Retinal pigment epithelial cell (primary cell): ENCODE data around the gene HNRNPLL.
"Not testable (repeated sequence)": the region's sequence is repeated elsewhere in the genome, so short reads cannot be mapped to it uniquely, and the experiment has no call there.

ENCODE experiments used
- DNase-seq: peaks from one replicate; pipeline ENCODE4 v3.0.0-alpha.2; 2010; ENCODE audit warnings: low read depth
- H3K4me3 ChIP-seq: 2 replicates; pipeline ENCODE4 v1.5.1; 2011; ENCODE audit warnings: mild to moderate bottlenecking, low read length, control low read depth, moderate library complexity
- TF ChIP-seq, protein P1 (sequence below): conservative IDR thresholded peaks from 2 replicates; pipeline ENCODE4 v1.5.1; 2011; ENCODE audit warnings: low read depth, low read length, control low read depth, inconsistent platforms

The HNRNPLL gene

GRCh38 chr2:38551746-38552145, 51.0 kb downstream of the HNRNPLL start:
- no peak for DNase-seq
- TF ChIP-seq, protein P1, sequence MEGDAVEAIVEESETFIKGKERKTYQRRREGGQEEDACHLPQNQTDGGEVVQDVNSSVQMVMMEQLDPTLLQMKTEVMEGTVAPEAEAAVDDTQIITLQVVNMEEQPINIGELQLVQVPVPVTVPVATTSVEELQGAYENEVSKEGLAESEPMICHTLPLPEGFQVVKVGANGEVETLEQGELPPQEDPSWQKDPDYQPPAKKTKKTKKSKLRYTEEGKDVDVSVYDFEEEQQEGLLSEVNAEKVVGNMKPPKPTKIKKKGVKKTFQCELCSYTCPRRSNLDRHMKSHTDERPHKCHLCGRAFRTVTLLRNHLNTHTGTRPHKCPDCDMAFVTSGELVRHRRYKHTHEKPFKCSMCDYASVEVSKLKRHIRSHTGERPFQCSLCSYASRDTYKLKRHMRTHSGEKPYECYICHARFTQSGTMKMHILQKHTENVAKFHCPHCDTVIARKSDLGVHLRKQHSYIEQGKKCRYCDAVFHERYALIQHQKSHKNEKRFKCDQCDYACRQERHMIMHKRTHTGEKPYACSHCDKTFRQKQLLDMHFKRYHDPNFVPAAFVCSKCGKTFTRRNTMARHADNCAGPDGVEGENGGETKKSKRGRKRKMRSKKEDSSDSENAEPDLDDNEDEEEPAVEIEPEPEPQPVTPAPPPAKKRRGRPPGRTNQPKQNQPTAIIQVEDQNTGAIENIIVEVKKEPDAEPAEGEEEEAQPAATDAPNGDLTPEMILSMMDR, result no peak
- H3K4me3 ChIP-seq, result no peak overlapping the region

DNA sequence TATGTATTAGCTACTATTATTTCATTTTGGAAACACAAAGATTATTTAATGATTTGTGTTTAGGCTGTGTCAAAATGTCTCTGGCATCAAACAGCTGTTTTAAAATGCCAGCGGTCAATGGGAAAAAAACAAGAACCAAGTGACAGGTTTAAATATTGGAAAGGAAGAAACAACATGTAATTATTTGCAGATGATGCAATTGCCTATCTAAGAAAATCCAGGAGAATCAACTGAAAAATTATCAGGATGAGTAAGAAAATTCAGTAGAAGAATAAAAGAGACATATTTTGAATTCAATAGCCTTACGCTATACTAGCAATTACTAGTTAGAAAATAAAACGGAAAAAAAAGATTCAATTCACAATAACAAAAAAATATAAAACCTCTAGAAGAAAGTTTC, 51.6 kb downstream of the HNRNPLL start:
- no peak for DNase-seq

GRCh38 chr2:38549851-38550250, 52.9 kb downstream of the HNRNPLL start:
- TF ChIP-seq, protein P1, result no peak
- no peak overlapping the region for H3K4me3 ChIP-seq
- DNase-seq, result no peak

More for the DNA sequence above, 51.6 kb downstream of the HNRNPLL start:
- H3K4me3 ChIP-seq, result no peak overlapping the region
- TF ChIP-seq, protein P1, result no peak

DNA sequence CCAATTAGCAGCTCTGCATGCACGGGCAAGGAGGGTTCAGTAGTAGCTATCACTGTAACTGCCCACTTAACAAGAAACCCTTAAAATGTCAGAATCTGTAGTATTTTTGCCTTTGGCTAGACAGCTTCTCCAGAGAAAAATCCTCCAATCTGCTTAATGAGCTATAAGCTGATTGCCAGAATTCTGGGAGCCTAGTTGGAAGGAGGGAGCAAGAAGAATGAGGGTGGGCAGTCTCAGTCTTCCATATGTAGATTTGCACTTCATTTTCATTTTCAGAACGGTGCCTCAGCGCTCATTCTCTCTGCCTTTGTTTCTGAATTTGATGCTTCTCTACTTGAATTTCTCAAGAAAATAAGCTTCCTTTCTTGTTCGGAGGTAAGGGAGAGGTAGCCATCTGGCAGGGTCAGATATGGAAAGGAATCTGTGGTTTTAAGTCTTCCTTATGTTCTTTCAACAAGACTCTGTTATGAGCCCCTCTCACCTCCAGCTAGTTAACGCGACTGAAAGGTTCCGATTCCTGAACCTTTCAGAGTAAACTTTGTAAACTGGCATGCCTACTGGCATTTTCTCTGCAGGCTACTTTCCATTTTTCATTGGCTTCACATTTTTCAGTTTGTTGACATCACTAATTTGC, 53.5 kb downstream of the HNRNPLL start:
- peak; percentile 39 for DNase-seq
- peak overlapping the region; percentile 14 for H3K4me3 ChIP-seq
- TF ChIP-seq, protein P1, result no peak

DNA sequence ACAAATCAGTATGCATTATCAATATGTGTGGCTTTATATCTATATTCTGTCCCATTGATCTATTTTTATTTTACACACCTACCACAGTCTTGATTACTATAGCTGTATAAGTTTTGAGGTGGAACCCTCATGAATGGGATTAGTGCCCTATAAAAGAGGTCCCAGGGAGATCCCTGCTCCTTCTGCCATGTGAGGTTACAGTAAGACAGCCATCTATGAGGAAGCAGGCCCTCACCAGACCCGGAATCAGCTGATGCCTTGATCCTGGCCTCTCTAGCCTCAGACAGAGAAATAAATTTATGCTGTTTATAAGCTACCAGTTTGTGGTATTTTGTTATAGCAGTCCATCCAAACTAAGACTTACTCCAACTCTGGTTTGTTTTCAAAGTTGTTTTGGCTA, 54.9 kb downstream of the HNRNPLL start:
- no peak overlapping the region for H3K4me3 ChIP-seq
- TF ChIP-seq, protein P1, result no peak
- DNase-seq, result no peak

DNA sequence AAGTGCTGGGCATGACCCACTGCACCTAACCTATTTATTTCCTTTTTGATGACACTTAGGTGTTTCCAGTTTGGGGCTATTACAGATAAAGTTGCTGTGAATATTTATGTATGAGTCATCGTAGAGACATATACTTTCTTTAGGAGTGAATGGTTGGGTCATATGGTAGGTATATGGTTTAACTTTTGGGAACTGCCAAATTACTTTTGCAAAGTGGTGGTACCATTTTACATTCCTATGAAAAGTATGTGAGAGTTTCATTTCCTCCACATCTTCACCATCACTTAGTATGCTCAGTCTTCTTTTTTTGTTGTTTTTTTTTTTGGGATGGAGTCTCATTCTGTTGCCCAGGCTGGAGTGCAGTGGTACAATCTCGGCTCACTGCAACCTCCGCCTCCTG, 56.1 kb downstream of the HNRNPLL start:
- DNase-seq, result no peak
- no peak overlapping the region for H3K4me3 ChIP-seq
- TF ChIP-seq, protein P1, result no peak

DNA sequence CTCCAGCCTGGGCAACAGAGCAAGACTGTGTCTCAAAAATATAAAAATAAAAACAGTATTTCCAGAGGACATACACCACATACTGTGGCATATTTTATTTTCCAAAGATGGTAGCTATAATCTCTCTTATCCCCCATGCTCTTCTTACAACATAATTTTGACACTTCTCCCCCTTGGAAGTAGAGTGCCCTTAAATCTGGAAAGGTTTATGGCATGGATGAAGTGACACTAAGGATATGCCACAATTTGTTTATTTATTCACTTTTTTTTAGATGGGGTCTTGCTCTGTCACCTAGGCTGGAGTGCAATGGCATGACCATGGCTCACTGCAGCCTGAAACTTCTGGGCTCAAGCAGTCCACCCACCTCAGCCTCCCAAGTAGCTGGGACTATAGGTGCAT, 56.7 kb downstream of the HNRNPLL start:
- no peak overlapping the region for H3K4me3 ChIP-seq
- TF ChIP-seq, protein P1, result no peak
- DNase-seq, result no peak

DNA sequence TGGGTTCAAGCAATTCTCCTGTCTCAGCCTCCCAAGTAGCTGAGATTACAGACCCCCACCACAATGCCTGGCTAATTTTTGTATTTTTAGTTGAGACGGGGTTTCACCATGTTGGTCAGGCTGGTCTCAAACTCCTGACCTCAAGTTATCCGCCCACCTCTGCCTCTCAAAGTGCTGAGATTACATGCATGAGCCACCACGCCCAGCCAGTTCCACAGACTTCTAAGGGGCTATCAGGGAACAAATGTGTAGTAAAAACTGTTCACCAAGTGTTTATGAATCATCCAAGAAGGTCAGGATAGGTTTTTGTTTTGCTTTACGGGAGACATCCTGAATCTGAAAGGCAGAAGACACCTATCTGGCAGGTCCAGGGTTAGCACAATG, 60.5 kb downstream of the HNRNPLL start:
- not testable (repeated sequence) for H3K4me3 ChIP-seq, DNase-seq
